OCI-LY3 (cell line): Measurements from ENCODE around the gene SMG7.

Experiments
- CTCF ChIP-seq: fragments of 200-600, 300-600 bp; sonication (generic); IDR thresholded peaks from 2 replicates; pipeline ENCODE4 v1.5.1; 2014; ENCODE audit warnings: antibody characterized with exemption, low read length, low read depth
- EZH2phosphoT487 ChIP-seq: fragments of 200-600 bp; shearing (Covaris generic); IDR thresholded peaks from 2 replicates; pipeline ENCODE4 v1.6.1; 2018; ENCODE audit warnings: antibody characterized with exemption, mixed run types, low read depth

- TF ChIP-seq CTCF (no peak), EZH2phosphoT487 (no peak)
Measured at GRCh38 chr1:183487674-183488442, 15.6 kb downstream of the SMG7 start.
